Midbrain (tissue), 1 donor: Measurements from ENCODE around the gene MID1.

Source experiments
- DNase-seq: peaks from one replicate; lab custom pipeline; 2025; lab: John Stamatoyannopoulos, UW

Gene MID1

GRCh38 chrX:10531927-10532326 lies 88.5 kb downstream of the MID1 start:
- no peak for DNase-seq

- DNase-seq = no peak
Measured at GRCh38 chrX:10529344-10529743, 91.0 kb downstream of the MID1 start.

GRCh38 chrX:10526451-10526850 lies 93.9 kb downstream of the MID1 start:
- no peak for DNase-seq

DNA sequence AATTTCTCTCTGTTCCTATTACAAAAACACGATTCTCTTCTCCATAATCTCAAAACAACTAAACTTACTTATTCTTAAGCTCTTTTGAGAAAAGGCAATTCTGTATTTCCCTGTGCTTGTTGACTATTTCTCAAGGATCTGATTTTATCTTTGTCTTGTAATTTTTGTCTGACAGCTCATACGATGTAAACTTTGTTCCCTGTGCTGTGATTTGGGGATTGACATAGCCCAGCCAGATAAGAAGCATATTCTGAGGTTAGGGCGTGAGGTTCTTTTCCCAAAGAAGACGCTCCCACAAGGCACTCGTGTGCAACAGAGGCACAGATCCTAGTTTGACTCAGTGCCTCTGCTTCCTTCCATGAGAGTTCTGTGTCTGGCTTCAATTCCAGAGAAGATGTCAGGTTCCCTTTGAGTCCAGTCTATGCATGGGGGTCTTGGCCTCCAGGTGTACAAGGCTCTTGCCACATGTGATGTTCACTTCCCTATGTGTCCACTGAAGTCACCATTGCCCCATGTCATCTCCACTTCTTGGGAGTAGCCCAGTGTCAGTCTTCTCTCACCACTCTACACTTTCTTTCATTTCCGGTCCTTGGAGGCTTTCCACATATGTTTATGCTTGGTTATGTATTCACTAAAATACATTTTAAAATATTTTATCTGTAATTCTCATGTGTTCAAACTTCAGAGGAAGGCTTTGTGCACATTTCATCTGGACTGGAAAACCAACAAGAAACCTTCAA lies 94.8 kb downstream of the MID1 start:
- no peak for DNase-seq

DNA sequence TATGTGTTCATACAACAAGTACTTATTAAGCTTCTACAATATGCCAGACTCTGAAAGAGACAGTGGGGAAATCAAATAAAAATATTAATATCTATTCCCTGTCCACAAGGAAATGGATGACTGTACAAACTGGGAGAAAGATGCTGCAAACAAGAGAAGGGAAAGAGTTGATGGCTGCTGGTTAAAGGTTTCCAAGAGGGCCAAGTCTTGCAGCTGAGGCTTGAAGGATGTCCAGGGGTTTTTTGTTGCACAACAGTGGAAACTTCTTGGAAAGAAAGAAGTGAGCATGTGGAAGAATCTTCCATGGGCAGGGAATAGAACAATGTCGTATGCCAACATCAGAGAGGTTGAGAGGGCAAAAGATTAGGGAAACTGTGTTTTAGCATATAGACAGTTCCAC lies 95.8 kb downstream of the MID1 start:
- DNase-seq = no peak

- DNase-seq = no peak
Measured at GRCh38 chrX:10519761-10520160, 100.6 kb downstream of the MID1 start.

DNA sequence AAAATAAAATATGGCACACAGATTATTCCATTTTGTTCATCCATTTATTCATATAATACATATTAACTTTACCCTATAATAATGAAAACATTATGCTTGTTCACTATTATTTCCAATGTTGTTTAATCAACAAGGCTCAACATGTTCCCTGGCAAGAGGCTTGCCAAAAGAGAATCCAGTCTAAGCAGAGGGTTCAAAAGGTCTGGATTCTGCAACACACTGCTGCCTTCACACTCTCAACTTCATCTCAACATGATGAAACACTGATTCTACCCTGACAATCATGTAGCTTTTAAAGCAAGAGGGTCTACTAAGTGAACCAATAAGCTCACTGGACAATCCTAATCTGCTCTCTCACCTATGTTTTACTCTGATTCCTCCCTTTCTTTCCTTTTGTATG lies 101.1 kb downstream of the MID1 start:
- no peak for DNase-seq

DNA sequence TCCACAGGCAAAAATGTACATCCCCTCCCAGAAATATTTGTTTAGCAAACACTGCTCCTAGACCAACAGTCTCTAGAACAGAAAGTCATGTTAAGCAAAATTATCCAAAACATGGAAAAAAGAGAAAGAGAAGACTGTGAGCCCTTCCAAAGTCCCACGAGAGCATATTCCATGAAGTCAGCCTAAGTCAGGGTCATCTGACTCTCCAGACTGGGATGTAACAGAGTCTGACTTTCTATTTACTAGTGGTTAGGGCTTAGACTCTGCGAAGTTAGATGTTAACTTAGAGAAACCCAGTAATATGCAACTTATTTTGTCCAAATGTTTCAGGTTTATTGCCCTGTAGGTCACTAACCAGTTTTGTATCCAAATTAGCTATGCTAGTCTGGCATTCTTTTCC lies 102.3 kb downstream of the MID1 start:
- no peak for DNase-seq

DNA sequence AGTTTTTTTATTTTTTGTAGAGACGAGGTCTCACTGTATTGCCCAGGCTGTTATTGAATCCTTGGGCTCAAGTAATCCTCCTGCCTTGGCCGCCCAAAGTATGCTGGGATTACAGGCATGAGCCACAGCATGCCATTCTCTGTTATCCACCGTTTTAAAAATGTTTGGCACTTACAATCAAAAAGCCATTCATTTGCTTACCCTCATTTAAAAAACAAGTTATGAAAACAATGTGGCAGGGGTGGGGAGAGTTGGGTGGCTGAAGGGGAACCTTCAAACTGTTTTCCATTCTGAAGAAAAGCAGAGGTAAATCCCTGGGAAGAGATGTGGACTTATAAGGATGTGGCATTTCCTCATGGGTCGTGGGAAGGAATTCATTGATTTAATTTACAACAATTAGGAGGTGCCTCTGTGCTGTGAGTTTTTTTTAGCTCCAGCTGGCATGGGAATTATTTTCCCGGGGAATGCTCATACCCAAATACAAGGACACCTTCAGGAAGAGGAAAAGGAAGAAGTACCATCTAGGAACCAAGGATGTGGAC lies 103.5 kb downstream of the MID1 start:
- DNase-seq = no peak

GRCh38 chrX:10514891-10515290 lies 105.5 kb downstream of the MID1 start:
- no peak for DNase-seq

- DNase-seq = no peak
Measured at GRCh38 chrX:10513974-10514373, 106.4 kb downstream of the MID1 start.

- DNase-seq = no peak
Measured at GRCh38 chrX:10512741-10513140, 107.6 kb downstream of the MID1 start.

- DNase-seq = no peak
Measured at GRCh38 chrX:10512258-10512657, 108.1 kb downstream of the MID1 start.

DNA sequence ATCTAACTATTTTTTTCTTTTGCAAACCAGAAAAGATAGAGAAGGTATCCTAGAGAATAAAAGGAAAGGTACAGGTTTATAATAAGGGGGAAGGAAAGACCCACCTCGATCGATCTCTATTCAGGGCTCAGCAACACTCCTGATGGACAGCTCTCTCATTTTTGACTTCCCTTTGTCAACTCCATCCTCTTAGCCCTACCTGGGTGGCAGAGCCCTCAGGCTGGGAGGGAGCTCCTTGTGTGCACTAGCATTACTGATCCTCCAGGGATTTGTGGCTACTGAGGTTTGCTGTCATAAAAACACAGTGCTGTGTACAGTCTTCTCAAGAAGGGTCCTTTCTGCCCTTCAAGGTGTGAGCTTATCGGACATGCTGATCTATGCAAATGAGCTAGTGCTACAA lies 111.0 kb downstream of the MID1 start:
- DNase-seq = no peak

DNA sequence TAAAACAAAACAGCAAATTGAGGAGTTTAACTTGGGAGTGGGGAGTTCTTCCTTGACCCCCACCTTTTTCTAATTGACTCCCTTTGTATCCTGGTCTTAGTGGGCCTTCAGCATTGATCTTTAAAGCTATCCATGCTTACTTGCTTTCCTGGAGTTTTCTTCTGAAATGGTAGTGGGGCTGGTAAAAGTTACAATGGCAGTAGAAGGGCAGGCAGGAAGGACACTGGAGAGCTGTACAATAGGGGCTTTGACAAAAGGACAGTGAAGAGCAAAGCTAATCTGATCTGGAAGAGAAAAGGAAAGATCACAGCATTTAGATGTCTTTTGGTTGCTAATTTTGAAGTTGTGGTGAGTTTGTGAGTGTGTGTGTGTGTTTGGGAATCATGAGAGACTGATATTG lies 111.5 kb downstream of the MID1 start:
- DNase-seq = no peak

DNA sequence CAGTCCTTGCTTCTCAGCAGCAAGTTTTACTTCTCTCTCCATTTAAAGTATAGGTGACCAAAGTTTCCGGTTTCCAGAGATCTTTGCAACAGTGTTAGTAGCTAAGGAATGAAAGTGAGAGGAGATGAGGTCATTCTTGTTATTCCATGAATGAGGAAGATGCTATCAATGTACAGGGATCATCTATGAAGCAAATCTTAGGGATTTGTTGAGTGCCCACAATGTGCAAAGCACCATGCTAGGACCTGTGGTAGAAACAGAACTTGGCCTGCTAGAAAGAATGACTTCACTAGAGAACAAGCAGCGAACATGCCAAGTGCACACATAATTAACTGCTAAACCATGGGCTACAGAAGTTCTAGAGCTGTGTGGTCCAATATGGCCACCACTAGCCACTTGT lies 112.5 kb downstream of the MID1 start:
- no peak for DNase-seq

DNA sequence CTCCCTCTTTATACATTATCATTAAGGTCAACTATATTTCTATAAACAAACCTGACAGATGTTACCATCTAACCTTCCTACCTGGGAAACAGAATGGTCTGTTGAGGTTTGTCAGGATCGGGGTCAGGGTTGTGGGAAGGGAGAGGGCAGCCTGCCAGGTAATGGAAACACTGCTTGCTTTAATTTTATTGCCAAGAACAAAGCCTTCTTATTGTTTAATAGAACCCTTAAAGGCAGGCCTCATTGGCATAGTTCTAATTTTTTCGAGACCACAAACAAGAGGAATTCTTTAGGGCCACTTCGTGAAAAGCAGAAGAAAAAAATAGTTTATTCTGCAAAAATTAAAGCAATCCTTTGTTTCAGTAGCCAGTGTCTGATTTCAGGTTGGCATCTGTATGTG lies 113.2 kb downstream of the MID1 start:
- DNase-seq = no peak

DNA sequence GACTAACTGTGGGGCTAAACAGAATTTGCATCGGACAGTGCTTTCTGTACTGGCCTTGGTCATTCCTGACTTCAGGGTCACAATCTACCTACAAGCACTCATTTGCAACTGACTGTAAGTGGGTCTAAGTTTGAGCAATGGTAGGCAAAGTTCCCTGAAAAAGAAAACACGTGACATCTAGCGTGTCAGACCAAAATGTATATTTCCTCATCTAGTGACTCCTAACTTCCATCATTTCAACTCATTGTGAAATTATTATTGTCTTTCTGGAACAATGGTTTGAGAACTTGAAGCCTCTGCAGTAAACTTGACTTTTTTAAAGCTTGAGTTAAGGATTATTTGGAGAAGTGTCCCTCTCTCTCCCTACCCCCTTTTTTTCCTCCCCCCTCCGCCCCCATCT lies 113.6 kb downstream of the MID1 start:
- DNase-seq = no peak

DNA sequence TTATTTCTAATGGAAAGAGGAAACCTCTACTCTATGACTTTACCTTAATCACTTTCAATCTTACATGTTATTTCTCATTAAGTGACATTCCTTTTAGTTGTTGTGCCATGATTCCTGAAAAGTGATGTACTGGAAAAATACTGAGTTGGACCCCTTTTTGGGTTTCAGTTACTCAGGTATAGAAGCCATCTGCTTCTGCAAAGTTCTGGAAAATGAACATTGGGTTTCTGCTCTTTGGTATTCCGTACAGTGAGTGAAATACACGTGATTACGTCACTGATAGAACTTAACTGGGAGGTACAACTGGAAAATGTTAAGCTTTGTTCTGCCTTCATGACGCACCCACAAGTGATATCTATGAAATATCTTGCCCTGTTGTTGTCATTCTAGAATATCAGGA lies 114.7 kb downstream of the MID1 start:
- DNase-seq = no peak

DNA sequence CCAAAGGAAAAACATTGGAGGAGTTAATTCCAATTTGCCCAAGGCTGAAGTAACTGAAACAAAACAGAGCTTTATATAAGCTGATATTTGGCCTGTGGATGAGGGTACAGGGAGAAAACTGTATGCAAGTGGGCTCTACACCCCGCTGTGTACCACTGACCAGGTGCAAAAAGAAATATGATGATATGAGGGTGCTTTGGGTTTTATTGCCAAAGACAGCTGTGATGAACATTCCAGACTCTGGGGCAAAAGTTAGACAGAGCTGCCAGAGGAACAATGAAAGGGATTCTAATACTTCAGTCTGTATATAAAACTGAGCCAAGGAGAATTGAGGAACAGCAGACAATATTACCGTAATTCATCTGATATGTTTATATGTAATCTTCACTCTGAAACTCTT lies 117.4 kb downstream of the MID1 start:
- no peak for DNase-seq

GRCh38 chrX:10501611-10502010 lies 118.8 kb downstream of the MID1 start:
- DNase-seq = no peak

- DNase-seq = no peak
Measured at GRCh38 chrX:10496345-10496965, 123.9 kb downstream of the MID1 start.

DNA sequence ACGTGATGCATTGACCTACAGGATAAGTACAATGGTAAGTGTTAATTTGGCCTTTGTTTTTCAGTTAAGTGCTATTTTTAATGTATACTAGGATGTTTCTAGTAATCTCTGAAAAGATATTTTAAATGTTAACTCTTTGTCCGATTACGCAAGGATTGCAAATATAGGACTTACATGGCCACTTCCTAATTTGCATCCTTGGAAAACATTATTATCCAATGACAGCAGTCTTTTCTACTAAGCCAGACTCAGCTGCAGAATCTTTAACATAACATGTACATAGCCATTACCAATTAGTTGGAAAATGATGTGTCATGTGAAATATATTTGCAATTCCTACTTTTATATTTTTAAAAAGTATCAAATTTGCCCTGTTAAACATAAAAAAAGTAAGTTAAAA lies 124.7 kb downstream of the MID1 start:
- DNase-seq = no peak

GRCh38 chrX:10492250-10492649 lies 128.1 kb downstream of the MID1 start:
- no peak for DNase-seq
